ENCODE results near the gene DSCAML1.

DNA sequence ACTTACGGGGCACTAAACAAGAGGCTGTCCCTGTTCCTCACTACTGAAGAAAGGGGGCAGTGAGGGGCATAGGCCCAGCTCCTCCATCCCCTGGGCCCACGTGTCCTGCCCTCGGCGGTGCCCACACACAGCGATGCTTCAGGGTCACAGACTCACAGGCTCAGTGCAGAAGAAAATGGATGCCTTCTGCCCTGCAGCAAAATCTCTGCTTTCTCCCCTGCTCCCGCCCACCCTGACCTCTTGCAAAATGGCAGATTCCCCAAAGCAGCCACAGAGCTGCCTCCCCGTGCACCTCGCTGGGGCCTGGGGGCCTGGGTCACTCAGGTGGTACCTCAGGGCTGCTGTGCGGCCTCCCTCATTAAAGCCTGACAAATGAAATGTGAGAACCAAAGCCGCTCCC lies 204.0 kb downstream of the DSCAML1 start:
- TF ChIP-seq, protein P1, sequence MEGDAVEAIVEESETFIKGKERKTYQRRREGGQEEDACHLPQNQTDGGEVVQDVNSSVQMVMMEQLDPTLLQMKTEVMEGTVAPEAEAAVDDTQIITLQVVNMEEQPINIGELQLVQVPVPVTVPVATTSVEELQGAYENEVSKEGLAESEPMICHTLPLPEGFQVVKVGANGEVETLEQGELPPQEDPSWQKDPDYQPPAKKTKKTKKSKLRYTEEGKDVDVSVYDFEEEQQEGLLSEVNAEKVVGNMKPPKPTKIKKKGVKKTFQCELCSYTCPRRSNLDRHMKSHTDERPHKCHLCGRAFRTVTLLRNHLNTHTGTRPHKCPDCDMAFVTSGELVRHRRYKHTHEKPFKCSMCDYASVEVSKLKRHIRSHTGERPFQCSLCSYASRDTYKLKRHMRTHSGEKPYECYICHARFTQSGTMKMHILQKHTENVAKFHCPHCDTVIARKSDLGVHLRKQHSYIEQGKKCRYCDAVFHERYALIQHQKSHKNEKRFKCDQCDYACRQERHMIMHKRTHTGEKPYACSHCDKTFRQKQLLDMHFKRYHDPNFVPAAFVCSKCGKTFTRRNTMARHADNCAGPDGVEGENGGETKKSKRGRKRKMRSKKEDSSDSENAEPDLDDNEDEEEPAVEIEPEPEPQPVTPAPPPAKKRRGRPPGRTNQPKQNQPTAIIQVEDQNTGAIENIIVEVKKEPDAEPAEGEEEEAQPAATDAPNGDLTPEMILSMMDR (conservative IDR thresholded peaks at IDR 0.05; ENCODE audit: low read depth, low read length), result no peak
- TF ChIP-seq EZH2phosphoT487 (IDR thresholded peaks at IDR 0.05; ENCODE audit: borderline replicate concordance, low read length), result no peak
